ENCODE data around the gene NOTUM.

DNA sequence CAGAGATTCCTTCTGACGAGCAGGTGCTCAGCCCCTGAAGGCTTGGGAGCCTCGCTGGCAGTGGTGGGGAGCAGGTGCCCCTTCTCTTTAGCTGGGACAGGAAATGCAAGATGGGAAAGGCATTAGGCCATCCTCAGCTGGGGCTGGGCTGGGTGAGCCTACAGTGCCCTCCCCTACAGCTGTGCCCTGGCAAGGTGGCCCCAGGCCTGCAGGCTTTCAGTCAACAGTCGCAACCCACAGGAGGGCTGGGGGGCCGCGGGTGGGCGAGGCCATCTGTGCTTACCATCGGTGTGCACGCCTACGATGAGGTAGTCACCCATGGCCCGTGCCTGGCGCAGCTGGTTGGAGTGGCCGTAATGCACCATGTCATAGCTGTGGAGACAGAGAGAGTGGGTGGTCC is 51.8 kb downstream of the NOTUM start:
- TF ChIP-seq, protein P1, sequence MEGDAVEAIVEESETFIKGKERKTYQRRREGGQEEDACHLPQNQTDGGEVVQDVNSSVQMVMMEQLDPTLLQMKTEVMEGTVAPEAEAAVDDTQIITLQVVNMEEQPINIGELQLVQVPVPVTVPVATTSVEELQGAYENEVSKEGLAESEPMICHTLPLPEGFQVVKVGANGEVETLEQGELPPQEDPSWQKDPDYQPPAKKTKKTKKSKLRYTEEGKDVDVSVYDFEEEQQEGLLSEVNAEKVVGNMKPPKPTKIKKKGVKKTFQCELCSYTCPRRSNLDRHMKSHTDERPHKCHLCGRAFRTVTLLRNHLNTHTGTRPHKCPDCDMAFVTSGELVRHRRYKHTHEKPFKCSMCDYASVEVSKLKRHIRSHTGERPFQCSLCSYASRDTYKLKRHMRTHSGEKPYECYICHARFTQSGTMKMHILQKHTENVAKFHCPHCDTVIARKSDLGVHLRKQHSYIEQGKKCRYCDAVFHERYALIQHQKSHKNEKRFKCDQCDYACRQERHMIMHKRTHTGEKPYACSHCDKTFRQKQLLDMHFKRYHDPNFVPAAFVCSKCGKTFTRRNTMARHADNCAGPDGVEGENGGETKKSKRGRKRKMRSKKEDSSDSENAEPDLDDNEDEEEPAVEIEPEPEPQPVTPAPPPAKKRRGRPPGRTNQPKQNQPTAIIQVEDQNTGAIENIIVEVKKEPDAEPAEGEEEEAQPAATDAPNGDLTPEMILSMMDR (conservative IDR thresholded peaks at IDR 0.05; ENCODE audit: low read length), result no peak
- no peak for TF ChIP-seq EZH2phosphoT487 (IDR thresholded peaks at IDR 0.05; ENCODE audit: borderline replicate concordance)
